Measurements from ENCODE around the gene XYLT1. TPM values are rescaled to one million over a fixed set of nuclear protein-coding genes. Genes with fewer than 3 reads are reported as not detected.
A peak's percentile ranks its signal among the peaks of the same experiment; 100 is the strongest.
"Not testable (repeated sequence)": the region's sequence is repeated elsewhere in the genome, so short reads cannot be mapped to it uniquely, and the experiment has no call there.

The XYLT1 gene
- total RNA-seq, 1 donor from 2014 or later, result 12.3 TPM

DNA sequence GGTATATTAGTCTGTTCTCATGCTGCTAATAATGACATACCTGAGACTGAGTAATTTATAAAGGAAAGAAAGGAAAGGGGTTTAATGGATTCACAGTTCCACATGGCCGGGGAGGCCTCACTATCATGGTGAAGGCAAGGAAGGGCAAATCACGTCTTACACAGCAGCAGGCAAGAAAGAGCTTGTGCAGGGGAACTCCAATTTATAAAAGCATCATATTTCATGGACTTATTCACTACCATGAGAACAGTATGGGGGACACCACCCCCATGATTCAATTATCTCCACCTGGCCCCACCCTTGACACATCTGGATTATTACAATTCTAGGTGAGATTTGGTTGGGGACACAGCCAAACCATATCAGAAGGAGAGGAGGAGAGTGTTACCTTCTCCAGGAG, 17.7 kb upstream of the XYLT1 start:
- no peaks in the 10 kb centered on the region for H3K9me3 Mint-ChIP-seq (ENCODE audit: low read depth)
- DNase-seq (ENCODE audit: low spot score, unreplicated experiment), result no peak
- no peak for TF ChIP-seq CTCF (IDR thresholded peaks at IDR 0.05; ENCODE audit: unreplicated experiment)
- H3K4me3 Mint-ChIP-seq (ENCODE audit: low read depth), result no peak overlapping the region
- H3K27me3 Mint-ChIP-seq, result no peaks in the 10 kb centered on the region
- H3K27ac Mint-ChIP-seq, result no peak overlapping the region
- H3K36me3 Mint-ChIP-seq (ENCODE audit: insufficient read depth), result no peaks in the 10 kb centered on the region
- no peaks in the 10 kb centered on the region for H3K4me1 Mint-ChIP-seq (ENCODE audit: low read depth)

GRCh38 chr16:17483351-17483750, 12.6 kb upstream of the XYLT1 start:
- DNase-seq (ENCODE audit: low spot score, unreplicated experiment), result no peak
- no peak overlapping the region for H3K4me3 Mint-ChIP-seq (ENCODE audit: low read depth)
- TF ChIP-seq CTCF (IDR thresholded peaks at IDR 0.05; ENCODE audit: unreplicated experiment), result no peak
- peaks cover 4% of the 10 kb centered on the region for H3K27me3 Mint-ChIP-seq
- no peaks in the 10 kb centered on the region for H3K36me3 Mint-ChIP-seq (ENCODE audit: insufficient read depth)
- H3K4me1 Mint-ChIP-seq (ENCODE audit: low read depth), result peaks cover 8% of the 10 kb centered on the region
- no peaks in the 10 kb centered on the region for H3K9me3 Mint-ChIP-seq (ENCODE audit: low read depth)
- H3K27ac Mint-ChIP-seq, result no peak overlapping the region

GRCh38 chr16:17482341-17482740, 11.6 kb upstream of the XYLT1 start:
- H3K36me3 Mint-ChIP-seq (ENCODE audit: insufficient read depth); H3K4me3 Mint-ChIP-seq (ENCODE audit: low read depth); H3K27ac Mint-ChIP-seq: not testable (repeated sequence)

GRCh38 chr16:17481736-17482135, 11.0 kb upstream of the XYLT1 start:
- Mint-ChIP-seq H3K27me3 (peaks cover 4% of the 10 kb centered on the region), H3K36me3 (ENCODE audit: insufficient read depth) (no peaks in the 10 kb centered on the region), H3K4me1 (ENCODE audit: low read depth) (peaks cover 11% of the 10 kb centered on the region), H3K9me3 (ENCODE audit: low read depth) (no peaks in the 10 kb centered on the region), H3K27ac (no peak overlapping the region), H3K4me3 (ENCODE audit: low read depth) (no peak overlapping the region)
- DNase-seq (ENCODE audit: low spot score, unreplicated experiment), result no peak
- TF ChIP-seq CTCF (IDR thresholded peaks at IDR 0.05; ENCODE audit: unreplicated experiment), result no peak

More at GRCh38 chr16:17482341-17482740, 11.6 kb upstream of the XYLT1 start:
- not testable (repeated sequence) for H3K27me3 Mint-ChIP-seq; H3K4me1 Mint-ChIP-seq (ENCODE audit: low read depth); DNase-seq (ENCODE audit: low spot score, unreplicated experiment); H3K9me3 Mint-ChIP-seq (ENCODE audit: low read depth)

DNA sequence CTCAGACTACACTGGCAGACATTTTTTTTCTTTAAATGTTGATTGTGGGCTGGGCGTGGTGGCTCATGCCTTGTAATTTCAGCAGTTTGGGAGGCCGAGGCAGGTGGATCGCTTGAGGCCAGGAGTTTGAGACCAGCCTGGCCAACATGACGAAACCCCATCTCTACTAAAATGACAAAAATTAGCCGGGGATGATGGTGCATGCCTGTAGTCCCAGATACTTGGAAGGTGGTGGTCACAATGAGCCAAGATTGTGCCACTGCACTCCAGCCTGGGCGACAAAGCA, 6.4 kb upstream of the XYLT1 start:
- not testable (repeated sequence) for H3K27ac Mint-ChIP-seq; H3K36me3 Mint-ChIP-seq (ENCODE audit: insufficient read depth); DNase-seq (ENCODE audit: low spot score, unreplicated experiment); H3K4me1 Mint-ChIP-seq (ENCODE audit: low read depth); H3K9me3 Mint-ChIP-seq (ENCODE audit: low read depth); H3K4me3 Mint-ChIP-seq (ENCODE audit: low read depth)
- peaks cover 26% of the 10 kb centered on the region for H3K27me3 Mint-ChIP-seq

GRCh38 chr16:17476414-17477259, 5.9 kb upstream of the XYLT1 start:
- DNase-seq (ENCODE audit: low spot score, unreplicated experiment), result peak; percentile 34
- H3K9me3 Mint-ChIP-seq (ENCODE audit: low read depth), result no peaks in the 10 kb centered on the region

More at GRCh38 chr16:17476414-17477259, 5.9 kb upstream of the XYLT1 start:
- no peak overlapping the region for H3K27ac Mint-ChIP-seq
- peaks cover 29% of the 10 kb centered on the region for H3K27me3 Mint-ChIP-seq
- no peaks in the 10 kb centered on the region for H3K36me3 Mint-ChIP-seq (ENCODE audit: insufficient read depth)
- H3K4me3 Mint-ChIP-seq (ENCODE audit: low read depth), result no peak overlapping the region
- peaks cover 7% of the 10 kb centered on the region for H3K4me1 Mint-ChIP-seq (ENCODE audit: low read depth)
- peak; percentile 57 for TF ChIP-seq CTCF (IDR thresholded peaks at IDR 0.05; ENCODE audit: unreplicated experiment)
